Mucosa of gallbladder (tissue), 1 donor: Measurements from ENCODE around the gene PSMD3. TPM values are rescaled to one million over a fixed set of nuclear protein-coding genes. Genes with fewer than 3 reads are reported as not detected.

ENCODE experiments used
- total RNA-seq: library from RNA; stranded (reverse); gene quantifications from one replicate; pipeline ENCODE4 v1.2.1, GENCODE V29; 2021
- donor health status: DM: no; HTN: no; CAD: no.

Gene PSMD3
- total RNA-seq, 1 donor from 2014 or later = 69.5 TPM

Other genes starting within 250 kb of the PSMD3 start
- 92.8 TPM for gene GRB7, start 242.9 kb upstream of the PSMD3 start, total RNA-seq
- gene IKZF3, start 116.5 kb upstream of the PSMD3 start, total RNA-seq = 5.8 TPM
- gene ZPBP2, start 112.6 kb upstream of the PSMD3 start, total RNA-seq = not detected
- 26.9 TPM for gene GSDMB, start 62.2 kb upstream of the PSMD3 start, total RNA-seq
- 73.6 TPM for gene ORMDL3, start 53.2 kb upstream of the PSMD3 start, total RNA-seq
- gene LRRC3C, start 53.1 kb upstream of the PSMD3 start, total RNA-seq = not detected
- gene GSDMA, start 17.8 kb upstream of the PSMD3 start, total RNA-seq = not detected
- not detected for gene CSF3, start 34.6 kb downstream of the PSMD3 start, total RNA-seq
- gene MED24, start 73.6 kb downstream of the PSMD3 start, total RNA-seq = 74.2 TPM
- 78.7 TPM for gene THRA, start 82.2 kb downstream of the PSMD3 start, total RNA-seq
- gene NR1D1, start 119.8 kb downstream of the PSMD3 start, total RNA-seq = 34.7 TPM
- 90.9 TPM for gene MSL1, start 141.2 kb downstream of the PSMD3 start, total RNA-seq
- gene CASC3, start 159.7 kb downstream of the PSMD3 start, total RNA-seq = 78.5 TPM
- 77.2 TPM for gene RAPGEFL1, start 196.7 kb downstream of the PSMD3 start, total RNA-seq
- 64.1 TPM for gene WIPF2, start 238.5 kb downstream of the PSMD3 start, total RNA-seq